Lower lobe of right lung (tissue), 2 donors: ENCODE measurements around the gene UNC5CL. TPM values are rescaled to one million over a fixed set of nuclear protein-coding genes. Genes with fewer than 3 reads are reported as not detected.
A peak's percentile ranks its signal among the peaks of the same experiment; 100 is the strongest.

Source experiments
- ATAC-seq, 2 donors: fragments of 200-7000 bp; cut with Tn5 transposase; one replicate each; pipeline ENCODE4 v1.9.1; 2020 to 2022; ENCODE audit warnings: mild to moderate bottlenecking in 2 of 2, moderate library complexity in 2 of 2
- DNase-seq: peaks from one replicate; pipeline ENCODE4 v3.0.0-alpha.2; 2020
- H3K27ac ChIP-seq: fragments of 200-600 bp; one replicate; pipeline ENCODE4 v1.8.0; 2022
- H3K27me3 ChIP-seq: fragments of 200-600 bp; one replicate; pipeline ENCODE4 v1.8.0; 2022; ENCODE audit warnings: low read depth
- H3K36me3 ChIP-seq: fragments of 200-600 bp; one replicate; pipeline ENCODE4 v1.8.0; 2022; ENCODE audit warnings: mild to moderate bottlenecking
- H3K4me1 ChIP-seq: fragments of 200-600 bp; one replicate; pipeline ENCODE4 v1.8.0; 2022
- H3K4me3 ChIP-seq: fragments of 200-600 bp; one replicate; pipeline ENCODE4 v1.8.0; 2022; ENCODE audit warnings: mild to moderate bottlenecking
- H3K9me3 ChIP-seq: fragments of 200-600 bp; one replicate; pipeline ENCODE4 v1.8.0; 2022
- intact Hi-C: fragments of 100-400 bp; cut with DNase I; formaldehyde crosslinking; loops from one replicate; pipeline ENCODE4 v1.11.0; 2022
- long read RNA-seq: library from polyadenylated mRNA; unstranded; transcript quantifications from one replicate; pipeline ENCODE4 v2.0.0, GENCODE V29; 2021
- total RNA-seq: library from RNA; stranded (reverse); fragmentation: NEBNext Ultra II Directional; extraction: Animal tissue kit (Norgen Biotek cat#: 25700); gene quantifications from one replicate; pipeline ENCODE4 v1.2.1, GENCODE V29; 2021
- TF ChIP-seq, protein P1 (sequence below): fragments of 200-600 bp; IDR thresholded peaks from one replicate; pipeline ENCODE4 v1.8.0; 2022; ENCODE audit warnings: antibody characterized with exemption, mild to moderate bottlenecking
- donor health status: DM: no; HTN: yes; CAD: no; lungs with severe emphysema.

The UNC5CL gene, protein sequence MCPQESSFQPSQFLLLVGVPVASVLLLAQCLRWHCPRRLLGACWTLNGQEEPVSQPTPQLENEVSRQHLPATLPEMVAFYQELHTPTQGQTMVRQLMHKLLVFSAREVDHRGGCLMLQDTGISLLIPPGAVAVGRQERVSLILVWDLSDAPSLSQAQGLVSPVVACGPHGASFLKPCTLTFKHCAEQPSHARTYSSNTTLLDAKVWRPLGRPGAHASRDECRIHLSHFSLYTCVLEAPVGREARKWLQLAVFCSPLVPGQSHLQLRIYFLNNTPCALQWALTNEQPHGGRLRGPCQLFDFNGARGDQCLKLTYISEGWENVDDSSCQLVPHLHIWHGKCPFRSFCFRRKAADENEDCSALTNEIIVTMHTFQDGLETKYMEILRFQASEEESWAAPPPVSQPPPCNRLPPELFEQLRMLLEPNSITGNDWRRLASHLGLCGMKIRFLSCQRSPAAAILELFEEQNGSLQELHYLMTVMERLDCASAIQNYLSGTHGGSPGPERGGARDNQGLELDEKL
- total RNA-seq = 1.1 TPM
- long read RNA-seq, partial matches to known transcripts = 0 of 3 reads
- long read RNA-seq, other reads (novel, unspliced or antisense) = 2 of 3 reads

DNA sequence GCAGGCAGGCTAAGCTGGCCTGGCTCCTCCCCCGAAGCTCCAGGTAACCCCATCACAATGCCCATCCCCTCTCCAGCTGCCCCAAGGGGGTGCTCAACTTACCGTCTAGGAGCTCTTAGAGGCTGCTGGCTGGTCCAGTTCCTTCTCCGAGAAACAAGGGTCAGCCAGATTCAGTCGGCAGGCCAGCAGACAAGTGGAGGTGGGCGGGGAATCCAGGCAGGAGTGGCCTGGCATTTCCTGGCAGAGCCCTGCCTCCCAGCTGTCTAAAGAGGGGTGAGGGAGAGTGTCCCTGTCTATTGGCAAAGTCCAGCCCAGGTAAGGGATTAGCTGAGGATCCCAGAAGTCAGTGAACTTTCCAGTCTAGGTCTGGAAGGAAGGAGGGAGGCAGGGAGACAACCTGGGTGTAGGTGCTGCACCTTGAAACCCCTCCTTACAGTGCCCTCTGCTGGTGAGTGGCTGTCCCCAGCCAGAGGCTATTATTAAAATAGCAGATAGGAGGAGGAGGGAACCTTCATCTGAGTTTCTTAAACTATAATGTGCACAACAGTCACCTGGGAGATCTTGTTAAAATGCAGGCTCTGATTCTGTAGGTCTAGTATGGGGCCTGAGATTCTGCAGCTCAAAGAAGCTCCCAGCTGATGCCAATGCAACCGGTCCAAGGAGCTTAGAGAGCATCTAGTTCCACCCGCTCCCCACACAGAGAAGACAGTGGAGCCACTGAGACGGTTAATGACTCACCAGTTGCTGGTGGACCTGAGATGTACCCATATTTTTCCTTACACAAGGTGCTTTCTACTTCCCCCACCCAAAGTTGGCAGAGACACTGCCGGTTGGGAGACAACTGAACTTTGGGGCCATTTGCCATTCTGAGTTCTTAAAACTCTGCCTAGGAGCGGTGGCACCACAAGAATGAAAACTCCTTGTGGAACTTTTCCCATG, at the start of gene UNC5CL:
TSS of gene UNC5CL (minus strand) at position 162 of the 939 bp plus-strand sequence. CDS start 4,147 bp downstream, outside the sequence.
- DNase-seq = peak; percentile 60
- no peaks in the 10 kb centered on the region for H3K4me1 ChIP-seq
- H3K27ac ChIP-seq = no peak within 1 kb of the TSS
- no peaks in the 10 kb centered on the region for H3K9me3 ChIP-seq
- ATAC-seq = peak; percentile 76 to 83
- no peak within 1 kb of the TSS for H3K4me3 ChIP-seq
- TF ChIP-seq, protein P1, sequence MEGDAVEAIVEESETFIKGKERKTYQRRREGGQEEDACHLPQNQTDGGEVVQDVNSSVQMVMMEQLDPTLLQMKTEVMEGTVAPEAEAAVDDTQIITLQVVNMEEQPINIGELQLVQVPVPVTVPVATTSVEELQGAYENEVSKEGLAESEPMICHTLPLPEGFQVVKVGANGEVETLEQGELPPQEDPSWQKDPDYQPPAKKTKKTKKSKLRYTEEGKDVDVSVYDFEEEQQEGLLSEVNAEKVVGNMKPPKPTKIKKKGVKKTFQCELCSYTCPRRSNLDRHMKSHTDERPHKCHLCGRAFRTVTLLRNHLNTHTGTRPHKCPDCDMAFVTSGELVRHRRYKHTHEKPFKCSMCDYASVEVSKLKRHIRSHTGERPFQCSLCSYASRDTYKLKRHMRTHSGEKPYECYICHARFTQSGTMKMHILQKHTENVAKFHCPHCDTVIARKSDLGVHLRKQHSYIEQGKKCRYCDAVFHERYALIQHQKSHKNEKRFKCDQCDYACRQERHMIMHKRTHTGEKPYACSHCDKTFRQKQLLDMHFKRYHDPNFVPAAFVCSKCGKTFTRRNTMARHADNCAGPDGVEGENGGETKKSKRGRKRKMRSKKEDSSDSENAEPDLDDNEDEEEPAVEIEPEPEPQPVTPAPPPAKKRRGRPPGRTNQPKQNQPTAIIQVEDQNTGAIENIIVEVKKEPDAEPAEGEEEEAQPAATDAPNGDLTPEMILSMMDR = peak; percentile 73
- H3K36me3 ChIP-seq = no peaks in the 10 kb centered on the region
- H3K27me3 ChIP-seq = no peaks in the 10 kb centered on the region
- intact Hi-C loops = no loop called here

DNA sequence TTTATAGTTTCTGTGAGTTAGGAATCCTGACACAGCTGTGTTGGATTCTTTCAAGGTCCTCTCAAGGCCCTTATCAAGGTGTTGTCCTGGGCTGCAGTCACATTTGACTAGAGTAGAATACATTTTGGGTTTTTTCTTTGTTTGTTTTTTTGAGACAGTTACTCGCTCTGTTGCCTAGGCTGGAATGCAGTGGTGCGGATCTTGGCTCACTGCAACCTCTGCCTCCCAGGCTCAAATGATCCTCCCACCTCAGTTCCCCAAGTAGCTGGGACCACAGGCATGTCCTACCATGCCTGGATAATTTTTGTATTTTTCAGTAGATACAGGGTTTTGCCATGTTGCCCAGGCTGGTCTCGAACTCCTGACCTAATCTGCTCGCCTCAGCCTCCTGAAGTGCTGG, 49.4 kb upstream of the UNC5CL start:
- Histone ChIP-seq H3K36me3 (peaks cover 98% of the 10 kb centered on the region), H3K4me1 (no peaks in the 10 kb centered on the region), H3K9me3 (no peaks in the 10 kb centered on the region), H3K4me3 (no peak overlapping the region), H3K27ac (no peak overlapping the region), H3K27me3 (no peaks in the 10 kb centered on the region)
- ATAC-seq (no peak), DNase-seq (no peak)
- TF ChIP-seq, protein P1 = no peak
- intact Hi-C loops = no loop called here

DNA sequence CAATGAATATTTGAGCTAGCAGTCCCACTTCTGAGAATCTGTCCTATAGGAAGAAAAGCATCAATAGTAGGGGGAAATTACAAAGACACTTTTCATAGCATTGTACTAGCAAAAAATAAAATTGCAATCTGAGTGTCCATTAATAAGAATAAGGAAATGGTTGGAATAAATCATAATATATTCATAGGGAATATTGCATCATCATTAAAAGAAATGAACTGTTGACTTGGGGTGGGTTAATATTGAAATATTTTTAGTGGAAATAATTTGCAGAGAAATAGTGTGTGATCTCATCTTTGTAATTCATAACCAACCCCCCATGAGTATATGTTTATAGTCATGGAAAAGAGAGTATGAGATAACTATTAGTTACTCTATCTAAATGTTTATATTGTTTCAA, 46.2 kb upstream of the UNC5CL start:
- no peak overlapping the region for H3K4me3 ChIP-seq
- intact Hi-C loops = no loop called here
- H3K36me3 ChIP-seq = peaks cover 91% of the 10 kb centered on the region
- no peak for ATAC-seq
- no peaks in the 10 kb centered on the region for H3K27me3 ChIP-seq
- no peak overlapping the region for H3K27ac ChIP-seq
- H3K4me1 ChIP-seq = peaks cover 16% of the 10 kb centered on the region
- TF ChIP-seq, protein P1 = no peak
- H3K9me3 ChIP-seq = no peaks in the 10 kb centered on the region
- DNase-seq = no peak

DNA sequence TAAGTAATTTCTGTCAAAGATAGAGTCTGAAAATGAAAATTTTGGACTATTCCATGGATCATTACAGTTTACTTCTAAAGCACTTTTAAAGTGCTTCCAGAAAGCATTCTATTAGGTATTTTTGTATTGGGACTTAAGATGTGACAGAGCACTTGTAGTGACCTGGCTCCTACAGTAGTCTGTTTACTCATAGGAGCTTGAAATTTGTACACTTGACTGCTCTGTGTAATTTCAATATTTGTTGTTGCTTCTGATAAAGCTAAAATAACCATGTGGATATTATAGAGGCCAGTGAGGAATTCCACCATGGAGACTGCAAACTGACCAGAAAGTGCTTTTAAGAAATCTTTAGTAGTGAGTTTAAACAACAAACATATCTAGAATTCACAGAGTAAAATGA, 44.1 kb upstream of the UNC5CL start:
- DNase-seq (no peak), ATAC-seq (peak in 1 of 2 donors; percentile 84)
- Histone ChIP-seq H3K4me3 (no peak overlapping the region), H3K27me3 (no peaks in the 10 kb centered on the region), H3K36me3 (peaks cover 86% of the 10 kb centered on the region), H3K4me1 (peaks cover 16% of the 10 kb centered on the region), H3K9me3 (no peaks in the 10 kb centered on the region), H3K27ac (no peak overlapping the region)
- TF ChIP-seq, protein P1 = no peak
- intact Hi-C loops = no loop called here

DNA sequence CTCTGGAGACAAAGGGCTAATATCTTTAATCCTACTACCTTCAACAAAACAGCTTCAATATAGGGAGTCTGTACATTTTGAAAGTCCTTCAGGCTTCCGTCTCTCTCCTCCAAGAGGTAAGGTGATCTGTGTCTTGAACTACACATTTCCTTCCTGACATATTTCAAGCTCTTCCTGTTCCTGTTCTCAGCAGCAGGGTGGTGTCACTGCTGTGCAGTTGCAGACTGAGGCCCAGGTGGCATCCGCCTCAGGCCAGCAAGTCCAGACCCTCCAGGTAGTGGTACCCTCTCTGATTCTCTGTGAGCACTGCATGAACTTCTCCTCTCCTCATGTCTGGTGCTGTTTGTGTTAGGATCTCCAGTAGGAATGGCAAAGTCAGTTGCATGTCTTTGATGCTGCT, 41.6 kb upstream of the UNC5CL start:
- peaks cover 63% of the 10 kb centered on the region for H3K36me3 ChIP-seq
- no peaks in the 10 kb centered on the region for H3K27me3 ChIP-seq
- TF ChIP-seq, protein P1 = no peak
- intact Hi-C loops = no loop called here
- ATAC-seq = no peak
- no peaks in the 10 kb centered on the region for H3K9me3 ChIP-seq
- H3K4me1 ChIP-seq = peaks cover 29% of the 10 kb centered on the region
- DNase-seq = no peak
- H3K27ac ChIP-seq = no peak overlapping the region
- no peak overlapping the region for H3K4me3 ChIP-seq
